ENCODE measurements around the gene LGR5. TPM values are rescaled to one million over a fixed set of nuclear protein-coding genes. Genes with fewer than 3 reads are reported as not detected.
"Not testable (repeated sequence)": the region's sequence is repeated elsewhere in the genome, so short reads cannot be mapped to it uniquely, and the experiment has no call there.

Gene LGR5
- total and polyA plus RNA-seq, 2 of the 4 experiments (the other 2 are of a cell fraction), result not detected

GRCh38 chr12:71490844-71491243 is 51.2 kb downstream of the LGR5 start:
- H3K27me3 ChIP-seq (ENCODE audit: control insufficient read depth, insufficient read depth, low read length); H3K14ac ChIP-seq (replicated peaks; ENCODE audit: low read depth, low read length); H2BK5ac ChIP-seq (ENCODE audit: low read depth, low read length, poor library complexity, severe bottlenecking); BruUV-seq (replicated peaks); H3K18ac ChIP-seq (ENCODE audit: low read depth, low read length); H2BK15ac ChIP-seq (ENCODE audit: low read depth, low read length); intact Hi-C loops (cut with micrococcal nuclease); H2AK5ac ChIP-seq (ENCODE audit: low read depth, low read length); H3K27ac ChIP-seq (ENCODE audit: insufficient read depth, low read length); H3K9me1 ChIP-seq (ENCODE audit: insufficient read depth, low read length); H3K36me3 ChIP-seq (ENCODE audit: control insufficient read depth, insufficient read depth, low read length); DNase-seq; H3K79me1 ChIP-seq (ENCODE audit: low read depth in 1 of 2, low read length in 2 of 2); H2AK9ac ChIP-seq (replicated peaks; ENCODE audit: low read depth, low read length, poor library complexity); H3K9ac ChIP-seq (ENCODE audit: low read depth, low read length); H4K8ac ChIP-seq (ENCODE audit: low read depth in 2 of 2, low read length in 2 of 2); CTCF ChIA-PET; H4K5ac ChIP-seq (ENCODE audit: low read depth, low read length); H4K20me1 ChIP-seq (ENCODE audit: insufficient read depth, low read length); H2BK120ac ChIP-seq (ENCODE audit: low read depth, low read length); H3K23ac ChIP-seq (ENCODE audit: low read depth, low read length); H2BK20ac ChIP-seq (ENCODE audit: low read depth, low read length); H3K56ac ChIP-seq (ENCODE audit: extremely low read depth, insufficient read depth, low read length); in situ Hi-C loops (cut with MboI; ENCODE audit: low sequenced_read_pairs); H3K4me1 ChIP-seq (ENCODE audit: control insufficient read depth, insufficient read depth, low read length); H3K9me3 ChIP-seq (ENCODE audit: control insufficient read depth, insufficient read depth, low read length); H3K4me2 ChIP-seq (ENCODE audit: low read depth, low read length); POLR2A ChIA-PET (ENCODE audit: unreplicated experiment); H3K4ac ChIP-seq (ENCODE audit: low read depth, low read length); H3K4me3 ChIP-seq (ENCODE audit: insufficient read depth, low read depth, low read length); dilution Hi-C loops (cut with HindIII; ENCODE audit: low sequenced_read_pairs, unreplicated experiment); H4K91ac ChIP-seq (ENCODE audit: insufficient read depth, low read depth, low read length); ATAC-seq (ENCODE audit: low read depth); H2AFZ ChIP-seq (replicated peaks; ENCODE audit: low read length, poor library complexity): not testable (repeated sequence)
- WGBS, 2 experiments (ENCODE audit: extremely low coverage in 2 of 2, insufficient read length in 1 of 2), result no CpG with 5 or more reads among the region's 2 CpGs

All from IMR-90 (cell line).